Cardiac muscle cell (in vitro differentiated cells and primary cell): Measurements from ENCODE around the gene DUSP8. TPM values are rescaled to one million over a fixed set of nuclear protein-coding genes. Genes with fewer than 3 reads are reported as not detected.

Experiments used
- DNase-seq, 2 donors: peaks; one replicate each; pipeline versions ENCODE4 v3.0.0 to v3.0.0-alpha.2; 2010 to 2017; ENCODE audit warnings: low read depth in 1 of 2, low spot score in 1 of 2
- H3K27ac ChIP-seq: fragments of 200-600 bp; sonication (generic); 2 replicates; pipeline ENCODE4 v1.5.1; 2016
- H3K27me3 ChIP-seq: fragments of 200-600 bp; sonication (generic); 2 replicates; pipeline ENCODE4 v1.6.0; 2016; ENCODE audit warnings: control low read depth
- H3K36me3 ChIP-seq: fragments of 200-600 bp; sonication (generic); 2 replicates; pipeline ENCODE4 v1.5.1; 2016; ENCODE audit warnings: control low read depth
- H3K4me1 ChIP-seq: fragments of 200-600 bp; sonication (generic); 2 replicates; pipeline ENCODE4 v1.8.1; 2017; ENCODE audit warnings: low read depth, mild to moderate bottlenecking, mixed run types
- H3K4me3 ChIP-seq: fragments of 200-600 bp; sonication (generic); 2 replicates; pipeline ENCODE4 v1.5.1; 2016; ENCODE audit warnings: mild to moderate bottlenecking
- H3K9me3 ChIP-seq: fragments of 200-600 bp; sonication (generic); 2 replicates; pipeline ENCODE4 v1.5.1; 2017; ENCODE audit warnings: low read depth, mild to moderate bottlenecking, control low read depth
- polyA plus RNA-seq: library from polyadenylated mRNA; unstranded; fragments of >200 nt; fragmentation: Nextera tagmentation; extraction: Ambion mirVana; gene quantifications from 2 replicates; pipeline ENCODE4 v1.2.1, GENCODE V29; 2016
- total RNA-seq: library from RNA; depleted of rRNA; stranded (reverse); fragments of >200 nt; gene quantifications from 2 replicates; pipeline ENCODE4 v1.2.3, GENCODE V29; 2016
- TF ChIP-seq, protein P1 (sequence below): IDR thresholded peaks from 2 replicates; pipeline ENCODE4 v1.5.1; 2012; ENCODE audit warnings: low read depth, mild to moderate bottlenecking, low read length

The DUSP8 gene
- total and polyA plus RNA-seq, 2 experiments from 2014 or later: 0.51 to 0.59 TPM

DNA sequence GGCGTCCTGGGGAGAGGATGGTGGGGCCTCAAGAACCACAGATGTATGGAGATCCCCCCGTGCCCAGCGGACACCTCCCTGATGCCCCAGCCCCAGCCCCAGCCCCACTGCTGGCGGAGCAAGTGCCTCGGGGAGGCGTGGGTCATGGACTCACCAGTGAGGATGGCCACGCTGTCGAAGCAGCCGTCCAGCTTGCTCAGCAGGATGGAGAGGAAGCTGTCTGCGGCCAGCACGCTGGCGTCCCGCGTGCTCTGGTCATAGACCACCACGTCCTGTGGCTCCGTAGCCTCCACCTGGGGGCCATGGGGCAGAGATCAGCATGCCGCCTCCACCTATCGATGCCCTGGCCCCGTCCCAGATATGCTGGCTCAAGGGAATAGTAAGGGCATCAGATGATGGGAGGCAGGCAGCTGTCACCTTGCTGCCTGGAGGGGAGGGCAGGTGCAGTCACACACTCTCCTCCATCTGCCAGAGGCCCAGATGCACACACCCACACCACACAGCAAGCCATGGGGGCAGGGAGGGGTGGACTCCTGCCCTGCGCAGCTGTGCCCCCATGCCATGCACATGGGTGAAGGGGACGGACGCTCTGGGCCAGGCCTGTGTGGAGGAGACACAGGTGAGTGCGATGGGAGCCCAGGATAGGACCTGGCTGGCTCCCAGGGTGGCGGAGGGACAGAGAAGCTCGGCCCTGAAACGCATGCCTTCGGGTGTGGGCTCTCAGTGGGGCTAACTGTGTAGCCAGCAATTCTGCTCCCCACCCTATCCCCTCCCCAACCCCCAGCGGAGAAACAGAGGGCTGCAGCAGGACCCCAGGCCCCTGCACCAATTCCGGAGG is 8.2 kb downstream of the DUSP8 start:
- H3K9me3 ChIP-seq: no peaks in the 10 kb centered on the region
- H3K27me3 ChIP-seq: peaks cover 67% of the 10 kb centered on the region
- DNase-seq: no peak
- TF ChIP-seq, protein P1, sequence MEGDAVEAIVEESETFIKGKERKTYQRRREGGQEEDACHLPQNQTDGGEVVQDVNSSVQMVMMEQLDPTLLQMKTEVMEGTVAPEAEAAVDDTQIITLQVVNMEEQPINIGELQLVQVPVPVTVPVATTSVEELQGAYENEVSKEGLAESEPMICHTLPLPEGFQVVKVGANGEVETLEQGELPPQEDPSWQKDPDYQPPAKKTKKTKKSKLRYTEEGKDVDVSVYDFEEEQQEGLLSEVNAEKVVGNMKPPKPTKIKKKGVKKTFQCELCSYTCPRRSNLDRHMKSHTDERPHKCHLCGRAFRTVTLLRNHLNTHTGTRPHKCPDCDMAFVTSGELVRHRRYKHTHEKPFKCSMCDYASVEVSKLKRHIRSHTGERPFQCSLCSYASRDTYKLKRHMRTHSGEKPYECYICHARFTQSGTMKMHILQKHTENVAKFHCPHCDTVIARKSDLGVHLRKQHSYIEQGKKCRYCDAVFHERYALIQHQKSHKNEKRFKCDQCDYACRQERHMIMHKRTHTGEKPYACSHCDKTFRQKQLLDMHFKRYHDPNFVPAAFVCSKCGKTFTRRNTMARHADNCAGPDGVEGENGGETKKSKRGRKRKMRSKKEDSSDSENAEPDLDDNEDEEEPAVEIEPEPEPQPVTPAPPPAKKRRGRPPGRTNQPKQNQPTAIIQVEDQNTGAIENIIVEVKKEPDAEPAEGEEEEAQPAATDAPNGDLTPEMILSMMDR: no peak
- no peak overlapping the region for H3K27ac ChIP-seq
- H3K4me1 ChIP-seq: no peaks in the 10 kb centered on the region
- no peak overlapping the region for H3K4me3 ChIP-seq
- H3K36me3 ChIP-seq: no peaks in the 10 kb centered on the region

DNA sequence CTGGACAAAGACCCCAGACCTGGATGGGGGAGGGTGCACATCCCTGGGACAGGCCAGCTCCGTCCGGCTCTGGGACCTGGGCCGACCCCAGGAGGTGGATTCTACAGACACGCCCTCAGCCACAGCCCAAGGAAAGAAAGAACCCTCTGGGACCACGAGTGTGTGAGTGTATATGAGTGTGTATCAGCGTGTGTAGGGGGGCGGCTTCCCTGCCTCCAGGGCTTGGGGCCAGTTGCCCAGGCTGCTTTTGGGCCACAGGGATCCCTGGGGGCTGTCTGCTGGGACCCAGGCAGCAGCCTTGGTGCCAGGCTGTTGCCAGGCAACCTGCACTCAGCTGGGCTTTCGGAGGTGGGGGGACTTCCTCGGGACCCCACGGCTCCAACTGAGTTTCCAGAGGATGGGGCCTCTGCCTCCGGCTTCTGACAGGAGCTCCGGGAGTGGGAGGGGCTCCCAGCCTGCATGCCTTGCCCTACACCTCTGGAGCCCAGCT is 8.9 kb downstream of the DUSP8 start:
- peaks cover 67% of the 10 kb centered on the region for H3K27me3 ChIP-seq
- no peak overlapping the region for H3K4me3 ChIP-seq
- no peak for DNase-seq
- TF ChIP-seq, protein P1: no peak
- no peaks in the 10 kb centered on the region for H3K36me3 ChIP-seq
- no peak overlapping the region for H3K27ac ChIP-seq
- H3K9me3 ChIP-seq: no peaks in the 10 kb centered on the region
- no peaks in the 10 kb centered on the region for H3K4me1 ChIP-seq

DNA sequence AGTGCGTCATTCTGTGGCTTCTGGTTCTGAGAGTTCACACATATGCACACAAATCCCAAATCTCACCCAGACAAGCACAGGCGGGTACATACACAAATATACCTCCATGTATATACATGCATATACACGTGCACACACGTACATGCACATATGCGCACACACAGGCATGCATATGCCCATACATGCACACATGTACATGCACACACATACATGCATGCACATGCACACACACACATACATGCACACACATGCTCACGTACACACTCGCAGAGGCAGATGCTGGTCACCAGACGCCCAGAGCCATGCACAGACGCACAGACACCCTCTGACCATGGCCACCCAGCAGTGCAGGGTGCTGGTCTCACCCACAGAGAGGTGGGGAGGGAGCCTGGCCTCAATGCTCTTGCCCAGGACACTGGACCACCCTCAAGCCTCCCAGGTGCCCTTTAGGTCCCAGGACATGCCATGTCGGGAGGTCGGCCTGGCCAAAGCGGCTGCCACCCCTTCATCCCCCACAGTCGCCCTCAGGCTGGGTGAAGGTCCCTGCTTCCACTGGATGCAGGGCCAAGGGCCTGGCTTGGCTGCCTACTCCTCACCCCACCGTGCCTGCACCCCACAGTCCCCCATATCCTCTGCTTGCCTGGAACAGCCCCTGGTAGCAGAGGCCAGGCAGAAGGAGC is 9.5 kb downstream of the DUSP8 start:
- Histone ChIP-seq H3K4me1 (no peaks in the 10 kb centered on the region), H3K36me3 (no peaks in the 10 kb centered on the region), H3K4me3 (no peak overlapping the region), H3K9me3 (no peaks in the 10 kb centered on the region), H3K27ac (no peak overlapping the region), H3K27me3 (peaks cover 67% of the 10 kb centered on the region)
- TF ChIP-seq, protein P1: no peak
- no peak for DNase-seq

DNA sequence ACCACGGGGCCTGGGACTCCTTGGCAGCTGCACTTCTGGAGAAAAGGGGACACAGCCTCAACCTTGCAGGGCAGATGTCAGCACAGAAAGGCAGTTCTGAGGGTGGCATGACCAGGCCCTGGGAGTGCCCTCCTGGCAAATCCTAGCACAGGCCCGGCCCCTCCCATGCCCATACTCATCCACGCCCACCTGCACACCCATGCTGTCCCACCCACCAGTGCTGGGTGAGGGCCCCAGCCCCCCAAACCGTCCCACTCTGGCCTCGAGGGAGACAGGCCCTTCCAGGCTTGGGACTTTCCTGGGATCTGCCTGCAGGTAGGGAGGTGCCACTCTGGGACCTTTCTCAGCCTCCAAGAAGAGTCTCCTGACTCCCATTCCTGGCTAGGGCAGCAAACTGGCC is 10.1 kb downstream of the DUSP8 start:
- TF ChIP-seq, protein P1: no peak
- DNase-seq: no peak
- Histone ChIP-seq H3K27ac (no peak overlapping the region), H3K27me3 (peaks cover 72% of the 10 kb centered on the region), H3K4me3 (no peak overlapping the region), H3K9me3 (no peaks in the 10 kb centered on the region), H3K4me1 (no peaks in the 10 kb centered on the region), H3K36me3 (no peaks in the 10 kb centered on the region)

DNA sequence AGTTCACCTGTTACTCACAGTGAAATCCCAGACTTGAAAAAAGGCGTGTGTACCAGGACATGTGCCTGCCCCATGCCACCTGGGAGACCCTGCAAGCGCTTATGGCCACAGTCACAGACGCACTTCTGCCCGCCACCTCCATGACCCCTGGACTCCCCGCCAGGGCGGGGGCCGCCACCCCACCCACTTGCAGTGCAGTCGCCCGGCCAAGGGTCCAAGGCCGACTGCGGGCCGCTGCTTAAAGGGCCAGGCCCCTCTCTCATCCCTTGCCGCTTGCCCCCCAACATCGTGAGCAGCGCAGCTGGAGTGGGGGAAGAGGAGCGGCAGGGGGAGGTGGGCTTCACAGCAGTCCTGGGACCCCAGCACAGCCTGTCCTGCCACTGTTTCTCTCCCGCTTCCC is 10.8 kb downstream of the DUSP8 start:
- Histone ChIP-seq H3K4me3 (no peak overlapping the region), H3K9me3 (no peaks in the 10 kb centered on the region), H3K27ac (no peak overlapping the region), H3K4me1 (no peaks in the 10 kb centered on the region), H3K36me3 (no peaks in the 10 kb centered on the region), H3K27me3 (peaks cover 78% of the 10 kb centered on the region)
- DNase-seq: no peak
- TF ChIP-seq, protein P1: no peak
